Upper lobe of left lung (tissue), 4 donors: ENCODE data around the gene SHISA5.

Experiments
- CTCF ChIP-seq, 6 experiments: fragments of 450-650 bp in 4 of 6; fragments of 200-600 bp in 2 of 6; sonication (generic) in 2 of 6; IDR thresholded peaks; one replicate each; pipeline ENCODE4 v1.5.1; 2016 to 2019; ENCODE audit warnings: antibody characterized with exemption in 6 of 6
- EP300 ChIP-seq, 4 donors: sonication (generic); formaldehyde crosslinking; IDR thresholded peaks; one replicate each; pipeline ENCODE4 v1.5.1; 2017; ENCODE audit warnings: antibody characterized with exemption in 4 of 4, control low read depth in 2 of 4
- POLR2A ChIP-seq, 4 donors: fragments of 450-650 bp; IDR thresholded peaks; one replicate each; pipeline ENCODE4 v1.5.1; 2016 to 2017; ENCODE audit warnings: antibody characterized with exemption in 4 of 4, mild to moderate bottlenecking in 2 of 4
- POLR2AphosphoS5 ChIP-seq, 2 donors: sonication (generic); formaldehyde crosslinking; IDR thresholded peaks; one replicate each; pipeline ENCODE4 v1.5.1; 2017; ENCODE audit warnings: antibody characterized with exemption in 2 of 2

- TF ChIP-seq CTCF (IDR thresholded peaks at IDR 0.05) (no peak), POLR2AphosphoS5 (IDR thresholded peaks at IDR 0.05) (no peak), POLR2A (IDR thresholded peaks at IDR 0.05) (no peak), EP300 (IDR thresholded peaks at IDR 0.05) (no peak)
Measured at GRCh38 chr3:48532977-48533337, 29.0 kb upstream of the SHISA5 start.
